Measurements from ENCODE around the gene TMOD1. TPM values are rescaled to one million over a fixed set of nuclear protein-coding genes. Genes with fewer than 3 reads are reported as not detected.
A peak's percentile ranks its signal among the peaks of the same experiment; 100 is the strongest.

The TMOD1 gene
- total and polyA plus RNA-seq, 2 of the 13 experiments (the other 11 are each of a cell fraction or from before 2014, with no cell fraction given) = 0.04 to 0.07 TPM

DNA sequence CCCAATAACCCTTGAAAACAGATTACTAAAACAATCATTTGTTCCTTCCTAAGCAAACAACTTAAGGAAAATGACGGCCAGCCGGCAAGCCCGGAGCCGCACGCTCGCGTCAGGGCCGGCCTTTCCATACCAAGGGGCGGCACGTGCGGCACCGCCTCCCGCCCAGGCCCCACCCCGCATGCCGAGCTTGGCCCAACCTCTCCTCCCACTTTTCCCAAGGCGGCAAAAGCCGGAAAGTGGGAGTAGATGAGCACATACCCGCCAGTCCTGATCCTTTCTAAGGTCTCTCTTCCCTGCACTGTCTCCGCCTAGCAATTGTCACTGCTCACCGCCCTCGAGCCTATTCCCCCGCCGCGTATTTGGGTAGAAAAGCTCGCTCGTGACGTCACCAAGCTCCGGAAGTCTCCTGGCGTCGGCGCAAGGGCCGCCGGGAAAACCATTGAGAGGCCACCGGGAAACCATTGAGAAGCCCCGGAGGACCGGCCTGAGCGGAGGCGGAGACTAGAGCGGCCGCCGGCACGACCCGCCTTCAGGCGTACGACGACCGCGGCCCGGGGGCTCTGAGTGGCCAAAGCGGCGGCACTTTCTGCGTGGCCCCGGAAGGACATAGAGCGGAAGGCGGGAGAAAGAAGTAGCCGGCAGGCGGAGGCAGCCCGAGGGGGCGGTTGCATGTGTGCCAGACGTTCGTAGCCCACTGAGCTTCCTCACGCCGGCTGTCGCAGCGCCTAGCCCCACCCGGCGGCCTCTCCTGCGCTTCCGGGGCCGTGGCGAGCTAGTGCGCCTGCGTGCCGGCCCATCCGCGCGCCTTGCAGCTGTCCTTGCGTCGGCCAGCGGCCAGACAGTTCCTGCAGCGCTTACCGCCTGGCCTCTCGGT lies 131.8 kb downstream of the TMOD1 start, which contains the start of the genes NCBP1 and TSTD2 (continued):
- TF ChIP-seq ZBTB10 (CRISPR knock-in tag; IDR thresholded peaks at IDR 0.05; ENCODE audit: borderline replicate concordance) (no peak), ZNF3 (CRISPR knock-in tag; IDR thresholded peaks at IDR 0.05) (peak; percentile 70; the same call in 1 of the 2 replicates), POLR2G (IDR thresholded peaks at IDR 0.05; ENCODE audit: low read depth, low read length) (peak; percentile 85), ZNF709 (CRISPR knock-in tag; IDR thresholded peaks at IDR 0.05) (peak; percentile 79), TGIF2 (CRISPR knock-in tag; IDR thresholded peaks at IDR 0.05) (peak; percentile 41), ZFP82 (CRISPR knock-in tag; IDR thresholded peaks at IDR 0.05; ENCODE audit: borderline replicate concordance) (no peak), ZNF607 (CRISPR knock-in tag; IDR thresholded peaks at IDR 0.05; ENCODE audit: borderline replicate concordance) (peak; percentile 90), FOXA3 (CRISPR knock-in tag; IDR thresholded peaks at IDR 0.05) (peak; percentile 40; the same call in 1 of the 2 replicates), RBFOX2 (IDR thresholded peaks at IDR 0.05; ENCODE audit: low read depth, low read length) (peak; percentile 91), ZNF543 (CRISPR knock-in tag; IDR thresholded peaks at IDR 0.05) (peak; percentile 80), DNMT3B (CRISPR knock-in tag; conservative IDR thresholded peaks at IDR 0.05) (no peak), HNRNPL (IDR thresholded peaks at IDR 0.05; ENCODE audit: low read depth, low read length) (no peak), LCORL (IDR thresholded peaks at IDR 0.05) (no peak), LCORL (CRISPR knock-in tag; IDR thresholded peaks at IDR 0.05) (peak; percentile 1; the same call in 1 of the 2 replicates), ZBTB38 (CRISPR knock-in tag; IDR thresholded peaks at IDR 0.05) (0 out of 2 replicates have a peak, but pooled peaks have one; percentile 4), HNF4A (CRISPR knock-in tag; IDR thresholded peaks at IDR 0.05) (peak; percentile 13; the same call in 1 of the 2 replicates), SMAD3 (CRISPR knock-in tag; IDR thresholded peaks at IDR 0.05) (peak; percentile 65; the same call in 1 of the 2 replicates), ZNF615 (CRISPR knock-in tag; IDR thresholded peaks at IDR 0.05; ENCODE audit: borderline replicate concordance) (0 out of 2 replicates have a peak, but pooled peaks have one; percentile 18), ZNF614 (CRISPR knock-in tag; IDR thresholded peaks at IDR 0.05; ENCODE audit: borderline replicate concordance) (peak; percentile 42; the same call in 1 of the 2 replicates), RFXANK (CRISPR knock-in tag; IDR thresholded peaks at IDR 0.05) (no peak), SKI (IDR thresholded peaks at IDR 0.05; ENCODE audit: partially characterized antibody) (peak; percentile 73), ZNF746 (CRISPR knock-in tag; IDR thresholded peaks at IDR 0.05) (peak; percentile 12), HNF4G (IDR thresholded peaks at IDR 0.05; ENCODE audit: borderline replicate concordance, low read depth, low read length) (peak; percentile 12; the same call in 1 of the 2 replicates), HNF4G (CRISPR knock-in tag; IDR thresholded peaks at IDR 0.05; ENCODE audit: borderline replicate concordance, low read depth) (no peak; the same call in 1 of the 2 replicates), ZBTB1 (CRISPR knock-in tag; IDR thresholded peaks at IDR 0.05; ENCODE audit: borderline replicate concordance) (no peak), SNAPC2 (CRISPR knock-in tag; IDR thresholded peaks at IDR 0.05) (peak; percentile 80), MAF1 (CRISPR knock-in tag; IDR thresholded peaks at IDR 0.05; ENCODE audit: borderline replicate concordance) (peak; percentile 75; the same call in 1 of the 2 replicates), PHF20 (CRISPR knock-in tag; IDR thresholded peaks at IDR 0.05) (peak; percentile 91), ZNF878 (CRISPR knock-in tag; IDR thresholded peaks at IDR 0.05) (peak; percentile 87; the same call in 1 of the 2 replicates), ZNF337 (CRISPR knock-in tag; IDR thresholded peaks at IDR 0.05; ENCODE audit: borderline replicate concordance, low read depth) (peak; percentile 74; the same call in 1 of the 2 replicates), NFYC (CRISPR knock-in tag; IDR thresholded peaks at IDR 0.05) (peak; percentile 91)
